ENCODE data around the gene PWWP2B. TPM values are rescaled to one million over a fixed set of nuclear protein-coding genes. Genes with fewer than 3 reads are reported as not detected.

Gene PWWP2B
- total RNA-seq, 2 donors from 2014 or later: 33.8 to 61.0 TPM

- peak overlapping the region; percentile 53 to 83 for H3K9ac ChIP-seq (ENCODE audit: low read depth in 2 of 2, low read length in 2 of 2)
- peak; percentile 74 for DNase-seq
- no peak overlapping the region for H3K4me3 ChIP-seq
- H3K36me3 ChIP-seq: peaks cover 3% of the 10 kb centered on the region
- no peaks in the 10 kb centered on the region for H3K9me3 ChIP-seq
- H3K4me1 ChIP-seq: peaks cover 39% of the 10 kb centered on the region
- peak overlapping the region; percentile 78 for H3K27ac ChIP-seq
- H3K27me3 ChIP-seq: no peaks in the 10 kb centered on the region
- intact Hi-C loops (cut with DNase I): no loop called here
- TF ChIP-seq CTCF (IDR thresholded peaks at IDR 0.05): no peak
These were observed 14.7 kb downstream of the PWWP2B start for GRCh38 chr10:132411561-132412253.

- no peak for DNase-seq
- Histone ChIP-seq H3K4me3 (no peak overlapping the region), H3K36me3 (no peaks in the 10 kb centered on the region), H3K9me3 (no peaks in the 10 kb centered on the region), H3K4me1 (peaks cover 38% of the 10 kb centered on the region), H3K27me3 (no peaks in the 10 kb centered on the region), H3K9ac (ENCODE audit: low read depth in 2 of 2, low read length in 2 of 2) (peak overlapping the region; percentile 46 to 83), H3K27ac (peak overlapping the region; percentile 78)
- intact Hi-C loops (cut with DNase I): no loop called here
- no peak for TF ChIP-seq CTCF (IDR thresholded peaks at IDR 0.05)
These were observed 15.6 kb downstream of the PWWP2B start for GRCh38 chr10:132412316-132413192.

- Histone ChIP-seq H3K4me1 (peaks cover 37% of the 10 kb centered on the region), H3K27ac (no peak overlapping the region), H3K9ac (ENCODE audit: low read depth in 2 of 2, low read length in 2 of 2) (peak overlapping the region in 1 of 2 donors; percentile 44), H3K36me3 (no peaks in the 10 kb centered on the region), H3K9me3 (no peaks in the 10 kb centered on the region), H3K4me3 (no peak overlapping the region), H3K27me3 (no peaks in the 10 kb centered on the region)
- DNase-seq: no peak
- no peak for TF ChIP-seq CTCF (IDR thresholded peaks at IDR 0.05)
- intact Hi-C loops (cut with DNase I): no loop called here
These were observed 16.5 kb downstream of the PWWP2B start for GRCh38 chr10:132413226-132414205.

GRCh38 chr10:132414402-132415016 is 17.5 kb downstream of the PWWP2B start:
- Histone ChIP-seq H3K9ac (ENCODE audit: low read depth in 2 of 2, low read length in 2 of 2) (no peak overlapping the region), H3K4me1 (peaks cover 36% of the 10 kb centered on the region), H3K9me3 (no peaks in the 10 kb centered on the region), H3K27ac (no peak overlapping the region), H3K4me3 (no peak overlapping the region), H3K36me3 (no peaks in the 10 kb centered on the region), H3K27me3 (no peaks in the 10 kb centered on the region)
- DNase-seq: no peak
- TF ChIP-seq CTCF (IDR thresholded peaks at IDR 0.05): no peak
- intact Hi-C loops (cut with DNase I): no loop called here
